Thoracic aorta (tissue), 2 donors: ENCODE results near the gene PPM1K. TPM values are rescaled to one million over a fixed set of nuclear protein-coding genes. Genes with fewer than 3 reads are reported as not detected.
A peak's percentile ranks its signal among the peaks of the same experiment; 100 is the strongest.

Experiments used
- ATAC-seq: fragments of 150-250 bp; one replicate; pipeline ENCODE4 v1.8.0; 2017; ENCODE audit warnings: low read depth; ENCODE audit not compliant: insufficient number of reproducible peaks, low FRiP score
- DNase-seq: peaks from one replicate; pipeline ENCODE4 v3.0.0-alpha.2; 2020; ENCODE audit warnings: low spot score
- H3K27ac ChIP-seq, 2 donors: fragments of 200-600 bp; sonication (generic); 1 replicate in 1 of 2; 2 replicates in 1 of 2; pipeline ENCODE4 v1.5.1; 2016; ENCODE audit warnings: mild to moderate bottlenecking in 2 of 2, moderate library complexity in 2 of 2
- H3K27me3 ChIP-seq: fragments of 200-600 bp; sonication (generic); replicated peaks from 2 replicates; pipeline ENCODE4 v1.6.0; 2016; ENCODE audit warnings: mild to moderate bottlenecking; ENCODE audit not compliant: insufficient read depth
- H3K36me3 ChIP-seq: fragments of 200-600 bp; sonication (generic); one replicate; pipeline ENCODE4 v1.5.1; 2016
- H3K4me1 ChIP-seq, 2 donors: fragments of 200-600 bp; sonication (generic); 1 replicate in 1 of 2; 2 replicates in 1 of 2; pipeline versions ENCODE4 v1.5.1 to v1.6.0; 2016; ENCODE audit warnings: low read depth in 2 of 2, mild to moderate bottlenecking in 1 of 2; ENCODE audit not compliant: control insufficient read depth in 1 of 2
- H3K4me3 ChIP-seq: fragments of 200-600 bp; sonication (generic); 2 replicates; pipeline ENCODE4 v1.5.1; 2016; ENCODE audit warnings: mild to moderate bottlenecking
- H3K9me3 ChIP-seq: fragments of 200-600 bp; sonication (generic); 2 replicates; pipeline ENCODE4 v1.5.1; 2016
- total RNA-seq, 2 donors: library from RNA; depleted of rRNA; stranded (reverse); fragments of >200 nt; gene quantifications; one replicate each; pipeline versions ENCODE4 v1.1.0 to v1.2.3, GENCODE V29; 2016
- TF ChIP-seq, protein P1 (sequence below): fragments of 200-600 bp; sonication (generic); IDR thresholded peaks from one replicate; pipeline ENCODE4 v1.5.1; 2019; ENCODE audit warnings: antibody characterized with exemption

Gene PPM1K
- total RNA-seq, 2 donors from 2014 or later = 66.3 to 70.8 TPM

DNA sequence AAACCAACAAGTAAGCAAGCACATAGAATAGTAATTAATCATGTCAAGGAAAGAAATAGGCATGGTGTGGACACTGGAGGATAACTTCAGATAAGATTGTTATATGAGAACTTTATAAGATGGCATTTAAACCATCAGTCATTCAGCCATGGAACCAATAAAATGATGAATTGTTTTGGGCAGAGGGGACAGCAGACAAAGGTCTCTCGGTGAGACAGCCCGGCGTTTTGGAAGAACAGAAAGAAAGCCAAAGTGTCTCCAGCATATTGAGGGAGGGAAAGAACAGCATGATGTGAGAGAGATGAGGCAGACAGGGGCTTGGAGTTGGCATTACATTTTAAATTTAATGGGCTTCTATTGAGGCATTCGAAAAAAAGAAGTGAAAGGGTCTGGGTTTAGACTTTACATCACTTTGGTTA lies 883 bp upstream of the PPM1K start:
- Histone ChIP-seq H3K36me3 (no peaks in the 10 kb centered on the region), H3K27ac (peak overlapping the region; percentile 85 to 99), H3K4me3 (peak overlapping the region; percentile 74), H3K4me1 (peaks cover 27 to 53% of the 10 kb centered on the region in 2 donors), H3K27me3 (no peaks in the 10 kb centered on the region), H3K9me3 (no peaks in the 10 kb centered on the region)
- TF ChIP-seq, protein P1, sequence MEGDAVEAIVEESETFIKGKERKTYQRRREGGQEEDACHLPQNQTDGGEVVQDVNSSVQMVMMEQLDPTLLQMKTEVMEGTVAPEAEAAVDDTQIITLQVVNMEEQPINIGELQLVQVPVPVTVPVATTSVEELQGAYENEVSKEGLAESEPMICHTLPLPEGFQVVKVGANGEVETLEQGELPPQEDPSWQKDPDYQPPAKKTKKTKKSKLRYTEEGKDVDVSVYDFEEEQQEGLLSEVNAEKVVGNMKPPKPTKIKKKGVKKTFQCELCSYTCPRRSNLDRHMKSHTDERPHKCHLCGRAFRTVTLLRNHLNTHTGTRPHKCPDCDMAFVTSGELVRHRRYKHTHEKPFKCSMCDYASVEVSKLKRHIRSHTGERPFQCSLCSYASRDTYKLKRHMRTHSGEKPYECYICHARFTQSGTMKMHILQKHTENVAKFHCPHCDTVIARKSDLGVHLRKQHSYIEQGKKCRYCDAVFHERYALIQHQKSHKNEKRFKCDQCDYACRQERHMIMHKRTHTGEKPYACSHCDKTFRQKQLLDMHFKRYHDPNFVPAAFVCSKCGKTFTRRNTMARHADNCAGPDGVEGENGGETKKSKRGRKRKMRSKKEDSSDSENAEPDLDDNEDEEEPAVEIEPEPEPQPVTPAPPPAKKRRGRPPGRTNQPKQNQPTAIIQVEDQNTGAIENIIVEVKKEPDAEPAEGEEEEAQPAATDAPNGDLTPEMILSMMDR = no peak
- ATAC-seq (no peak), DNase-seq (no peak)

DNA sequence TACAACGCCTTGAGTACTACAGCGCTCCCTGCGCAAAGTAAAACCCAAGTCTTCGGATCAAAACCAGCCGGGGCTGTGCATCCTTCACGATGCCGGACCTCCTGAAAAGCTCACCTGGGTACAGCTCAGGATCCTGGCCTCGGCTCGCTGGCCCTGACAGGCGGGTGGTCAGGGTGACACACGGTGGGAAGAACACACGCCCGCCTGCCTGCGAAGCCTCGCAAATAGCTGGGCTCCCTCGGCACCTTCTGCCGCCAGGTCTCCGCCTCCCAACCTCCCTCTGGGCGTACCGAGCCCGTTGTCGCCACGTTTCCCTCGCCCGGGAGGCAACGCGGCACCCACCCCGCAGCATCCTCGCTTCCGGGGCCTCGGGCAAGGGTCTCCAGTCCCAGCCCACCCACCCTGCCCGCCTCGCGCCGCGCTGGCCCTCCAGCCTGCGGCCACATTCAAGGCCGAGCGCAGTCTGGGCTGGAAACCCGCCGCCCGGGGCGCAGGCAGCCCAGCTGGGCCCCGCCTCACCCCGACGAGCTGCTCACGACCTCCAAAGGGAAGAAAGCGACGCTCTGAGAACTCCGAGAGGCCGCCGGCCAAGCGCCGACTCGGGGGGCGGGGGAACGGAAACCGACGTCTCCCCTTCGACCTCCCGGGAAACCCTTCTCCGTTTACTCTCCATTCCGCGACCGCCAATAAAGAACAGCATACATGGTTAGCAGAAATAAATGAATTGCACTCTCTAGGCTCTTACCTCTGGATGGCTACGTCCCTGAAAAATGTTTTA lies 511 bp downstream of the PPM1K start:
- DNase-seq (no peak), ATAC-seq (peak; percentile 37)
- TF ChIP-seq, protein P1 = no peak
- H3K4me3 ChIP-seq = peak overlapping the region; percentile 89
- H3K27ac ChIP-seq = peak overlapping the region; percentile 95 to 99
- no peaks in the 10 kb centered on the region for H3K36me3 ChIP-seq
- H3K27me3 ChIP-seq = no peaks in the 10 kb centered on the region
- H3K4me1 ChIP-seq = peaks cover 38 to 67% of the 10 kb centered on the region in 2 donors
- no peaks in the 10 kb centered on the region for H3K9me3 ChIP-seq

DNA sequence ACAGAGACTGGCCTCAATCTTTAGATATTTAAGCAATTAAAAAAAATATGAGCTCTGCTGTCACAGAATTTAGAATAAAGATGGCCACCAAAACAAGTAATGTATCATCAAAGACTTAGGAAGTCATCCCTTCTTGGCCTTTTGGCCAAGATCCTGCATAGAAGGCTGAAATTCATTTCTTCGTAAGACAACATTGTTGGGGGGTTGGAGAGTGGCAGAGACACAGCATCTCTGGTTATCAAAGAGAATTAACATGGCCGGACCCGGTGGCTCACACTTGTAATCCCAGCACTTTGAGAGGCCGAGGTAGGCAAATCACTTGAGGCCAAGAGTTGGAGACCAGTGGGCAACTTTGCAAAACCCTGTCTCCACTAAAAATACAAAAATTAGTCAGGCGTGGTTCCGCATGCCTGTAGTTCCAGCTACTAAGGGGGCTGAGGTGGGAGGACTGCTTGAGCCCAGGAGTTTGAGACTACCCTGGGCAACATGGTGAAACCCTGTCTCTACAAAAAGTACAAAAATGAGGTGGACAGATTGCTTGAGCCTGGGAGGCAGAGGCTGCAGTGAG lies 4.0 kb downstream of the PPM1K start:
- Histone ChIP-seq H3K4me1 (peaks cover 37 to 71% of the 10 kb centered on the region in 2 donors), H3K27ac (peak overlapping the region; percentile 30 to 51), H3K4me3 (no peak overlapping the region), H3K36me3 (no peaks in the 10 kb centered on the region), H3K27me3 (no peaks in the 10 kb centered on the region), H3K9me3 (no peaks in the 10 kb centered on the region)
- DNase-seq (no peak), ATAC-seq (no peak)
- TF ChIP-seq, protein P1 = no peak

DNA sequence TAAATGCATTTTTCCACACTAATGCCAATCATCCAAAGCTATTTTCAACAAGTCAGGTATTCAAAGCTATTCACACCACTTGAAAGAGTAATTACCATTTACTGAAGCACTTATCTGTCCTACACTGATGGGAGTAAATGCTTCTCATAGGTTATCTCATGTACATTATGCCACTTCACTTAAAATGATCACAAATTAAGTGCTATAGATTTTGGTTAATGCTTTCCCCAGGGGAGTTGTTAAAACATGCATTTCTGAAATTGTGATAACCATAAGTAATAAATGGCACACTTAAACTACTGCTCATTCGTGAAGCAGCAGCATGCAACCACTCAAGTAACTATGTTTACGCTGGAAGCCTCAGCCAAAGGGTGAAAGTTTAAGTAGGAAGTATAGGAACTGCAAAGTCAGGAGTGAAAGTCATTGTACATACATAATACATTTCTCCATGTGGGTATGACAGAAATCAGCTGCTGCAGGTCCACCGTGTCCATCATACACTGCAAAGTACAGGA lies 6.6 kb downstream of the PPM1K start:
- ATAC-seq = no peak
- TF ChIP-seq, protein P1 = no peak
- H3K36me3 ChIP-seq = no peaks in the 10 kb centered on the region

DNA sequence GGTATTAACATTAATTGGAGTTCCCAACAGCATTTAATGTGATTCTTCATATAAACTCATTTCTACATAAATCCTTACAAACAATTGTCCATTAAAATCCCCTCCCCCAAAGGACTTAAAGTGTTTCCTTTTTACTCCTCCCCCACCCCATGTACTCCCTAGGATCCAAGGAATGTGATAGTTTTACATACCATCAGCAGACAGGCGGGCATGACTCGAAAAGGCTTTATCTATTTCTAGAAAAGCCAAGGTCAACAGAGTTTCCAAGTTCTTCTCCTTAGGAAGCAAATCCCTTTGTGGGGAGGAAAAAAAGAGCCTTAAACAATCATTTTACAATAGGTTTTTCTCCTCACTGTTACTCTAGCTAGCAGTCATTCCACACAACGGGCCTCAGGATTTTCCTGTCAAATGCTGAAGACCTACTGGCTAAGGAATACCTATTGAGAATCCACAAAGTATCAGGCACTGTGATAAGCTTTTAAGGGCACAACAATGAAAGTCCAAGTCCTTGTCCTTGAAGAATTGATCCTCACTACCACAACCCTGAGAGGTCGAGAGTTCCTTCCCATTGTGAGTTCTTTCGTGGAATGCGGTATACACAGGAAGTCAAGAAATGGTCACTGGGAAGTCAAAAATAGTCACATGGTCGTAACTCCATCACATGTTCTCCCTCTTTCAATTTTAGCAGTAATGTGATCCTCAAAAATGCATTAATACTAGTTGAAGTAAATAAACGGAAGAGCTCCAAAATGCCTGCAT lies 7.2 kb downstream of the PPM1K start:
- Histone ChIP-seq H3K36me3 (no peaks in the 10 kb centered on the region), H3K4me3 (no peak overlapping the region), H3K9me3 (no peaks in the 10 kb centered on the region), H3K27ac (no peak overlapping the region), H3K27me3 (no peaks in the 10 kb centered on the region), H3K4me1 (peaks cover 37 to 62% of the 10 kb centered on the region in 2 donors)
- ATAC-seq = no peak
- TF ChIP-seq, protein P1 = no peak
- no peak for DNase-seq

More for the DNA sequence above, 6.6 kb downstream of the PPM1K start:
- H3K27me3 ChIP-seq = no peaks in the 10 kb centered on the region
- no peak overlapping the region for H3K4me3 ChIP-seq
- no peaks in the 10 kb centered on the region for H3K9me3 ChIP-seq
- peaks cover 38 to 68% of the 10 kb centered on the region in 2 donors for H3K4me1 ChIP-seq
- H3K27ac ChIP-seq = no peak overlapping the region
- DNase-seq = no peak
